Liver (tissue), 9 donors: ENCODE data around the gene DPH2. TPM values are rescaled to one million over a fixed set of nuclear protein-coding genes. Genes with fewer than 3 reads are reported as not detected.

ENCODE experiments used
- DNase-seq: peaks from one replicate; pipeline ENCODE4 v3.0.0-alpha.2; 2017; ENCODE audit warnings: low spot score
- H3K27ac ChIP-seq, 2 donors: one replicate each; pipeline ENCODE4 v1.7.0; 2013; ENCODE audit warnings: inconsistent platforms in 2 of 2, low read length in 2 of 2, control low read depth in 1 of 2, low read depth in 1 of 2, mild to moderate bottlenecking in 1 of 2
- H3K27me3 ChIP-seq, 4 donors: one replicate each; pipeline versions ENCODE4 v1.6.1 to v1.7.0; 2013; ENCODE audit warnings: low read length in 3 of 4, inconsistent platforms in 1 of 4, mild to moderate bottlenecking in 1 of 4, moderate library complexity in 1 of 4; ENCODE audit not compliant: control insufficient read depth in 4 of 4, insufficient read depth in 4 of 4
- H3K36me3 ChIP-seq, 4 donors: one replicate each; pipeline versions ENCODE4 v1.6.1 to v1.7.0; 2013; ENCODE audit warnings: low read length in 3 of 4, mild to moderate bottlenecking in 3 of 4, low read depth in 1 of 4, moderate library complexity in 1 of 4; ENCODE audit not compliant: control insufficient read depth in 4 of 4, insufficient read depth in 3 of 4
- H3K4me1 ChIP-seq, 4 donors: one replicate each; pipeline versions ENCODE4 v1.6.1 to v1.7.0; 2013; ENCODE audit warnings: low read length in 3 of 4, mild to moderate bottlenecking in 3 of 4, moderate library complexity in 1 of 4; ENCODE audit not compliant: control insufficient read depth in 4 of 4, insufficient read depth in 4 of 4
- H3K4me3 ChIP-seq, 3 donors: one replicate each; pipeline versions ENCODE4 v1.6.1 to v1.7.0; 2013; ENCODE audit warnings: low read length in 3 of 3, control low read depth in 1 of 3, low read depth in 1 of 3, mild to moderate bottlenecking in 1 of 3
- H3K9ac ChIP-seq, 2 donors: one replicate each; pipeline ENCODE4 v1.7.0; 2013; ENCODE audit warnings: low read length in 2 of 2, mild to moderate bottlenecking in 2 of 2, moderate library complexity in 2 of 2, control low read depth in 1 of 2, low read depth in 1 of 2
- H3K9me3 ChIP-seq, 4 donors: one replicate each; pipeline versions ENCODE4 v1.6.1 to v1.7.0; 2013; ENCODE audit warnings: low read length in 3 of 4; ENCODE audit not compliant: control insufficient read depth in 4 of 4
- EGR1 ChIP-seq, 2 donors: IDR thresholded peaks; 2 replicates each; pipeline ENCODE4 v1.6.1; 2016 to 2018; ENCODE audit warnings: antibody characterized with exemption in 2 of 2, low read depth in 2 of 2
- FOXA1 ChIP-seq: IDR thresholded peaks from 2 replicates; pipeline ENCODE4 v1.6.1; 2016; ENCODE audit warnings: antibody characterized with exemption
- FOXA2 ChIP-seq: IDR thresholded peaks from 2 replicates; pipeline ENCODE4 v1.6.1; 2016; ENCODE audit warnings: antibody characterized with exemption
- GABPA ChIP-seq, 2 donors: IDR thresholded peaks in 1 of 2; conservative IDR thresholded peaks in 1 of 2; 2 replicates each; pipeline ENCODE4 v1.6.1; 2016; ENCODE audit warnings: antibody characterized with exemption in 2 of 2, mild to moderate bottlenecking in 1 of 2, moderate library complexity in 1 of 2
- HNF4A ChIP-seq, 2 donors: conservative IDR thresholded peaks; 2 replicates each; pipeline ENCODE4 v1.6.1; 2016; ENCODE audit warnings: antibody characterized with exemption in 2 of 2, mild to moderate bottlenecking in 2 of 2
- HNF4G ChIP-seq: IDR thresholded peaks from 2 replicates; pipeline ENCODE4 v1.6.1; 2016; ENCODE audit warnings: antibody characterized with exemption
- JUND ChIP-seq, 2 donors: IDR thresholded peaks; 2 replicates each; pipeline ENCODE4 v1.6.1; 2016; ENCODE audit warnings: antibody characterized with exemption in 2 of 2
- NR2F2 ChIP-seq: IDR thresholded peaks from 2 replicates; pipeline ENCODE4 v1.6.1; 2016; ENCODE audit warnings: antibody characterized with exemption
- RAD21 ChIP-seq, 2 donors: IDR thresholded peaks; 2 replicates each; pipeline ENCODE4 v1.6.1; 2016; ENCODE audit warnings: antibody characterized with exemption in 2 of 2, mild to moderate bottlenecking in 2 of 2
- RXRA ChIP-seq, 2 donors: IDR thresholded peaks; 2 replicates each; pipeline ENCODE4 v1.6.1; 2017 to 2018; ENCODE audit warnings: antibody characterized with exemption in 2 of 2, mild to moderate bottlenecking in 1 of 2
- SP1 ChIP-seq: IDR thresholded peaks from 2 replicates; pipeline ENCODE4 v1.6.1; 2018; ENCODE audit warnings: antibody characterized with exemption, mild to moderate bottlenecking
- TAF1 ChIP-seq: conservative IDR thresholded peaks from 2 replicates; pipeline ENCODE4 v1.6.1; 2016; ENCODE audit warnings: antibody characterized with exemption, mild to moderate bottlenecking
- YY1 ChIP-seq: IDR thresholded peaks from 2 replicates; pipeline ENCODE4 v1.6.1; 2016; ENCODE audit warnings: antibody characterized with exemption, mild to moderate bottlenecking
- WGBS: extraction: QIAGEN DNeasy Blood & Tissue Kit; methylation state at CpG from one replicate; pipeline ENCODE4 v1.1.7; 2013; 5-methylcytosine and 5-hydroxymethylcytosine counted together
- polyA plus RNA-seq, 2 donors: library from polyadenylated mRNA; stranded (reverse) in 1 of 2; unstranded in 1 of 2; fragments of 200-250 nt in 1 of 2; fragments of >200 nt in 1 of 2; fragmentation: Nextera tagmentation in 1 of 2; extraction: Ambion mirVana in 1 of 2; gene quantifications; one replicate each; pipeline versions ENCODE4 v1.2.1 to v1.2.3, GENCODE V29; 2013 to 2015
- total RNA-seq, 2 donors: library from RNA; depleted of rRNA; stranded (reverse); fragments of >200 nt; gene quantifications; one replicate each; pipeline ENCODE4 v1.2.3, GENCODE V29; 2014
- TF ChIP-seq, protein P1 (sequence below): IDR thresholded peaks from 2 replicates; pipeline ENCODE4 v1.6.1; 2016; ENCODE audit warnings: antibody characterized with exemption
- TF ChIP-seq, protein P2 (sequence below): IDR thresholded peaks from 2 replicates; pipeline ENCODE4 v1.6.1; 2016; ENCODE audit warnings: antibody characterized with exemption
- TF ChIP-seq, protein P3 (sequence below): fragments of 150-350 bp; IDR thresholded peaks from 2 replicates; pipeline ENCODE4 v1.5.1; 2017; ENCODE audit warnings: improper control_type of control experiment, low read depth, low read length; ENCODE audit not compliant: missing input control
- TF ChIP-seq, protein P4 (sequence below): IDR thresholded peaks from 2 replicates; pipeline ENCODE4 v1.6.1; 2016; ENCODE audit warnings: antibody characterized with exemption
- TF ChIP-seq, protein P5 (sequence below): IDR thresholded peaks from 2 replicates; pipeline ENCODE4 v1.6.1; 2016; ENCODE audit warnings: antibody characterized with exemption, mild to moderate bottlenecking
- donor health status: healthy.
- donor health status: healthy.
- donor health status: healthy.
- donor health status: healthy.
- donor health status: healthy.

Gene DPH2
- total and polyA plus RNA-seq, 4 donors, result 9.3 to 20.9 (median 15.4) TPM

DNA sequence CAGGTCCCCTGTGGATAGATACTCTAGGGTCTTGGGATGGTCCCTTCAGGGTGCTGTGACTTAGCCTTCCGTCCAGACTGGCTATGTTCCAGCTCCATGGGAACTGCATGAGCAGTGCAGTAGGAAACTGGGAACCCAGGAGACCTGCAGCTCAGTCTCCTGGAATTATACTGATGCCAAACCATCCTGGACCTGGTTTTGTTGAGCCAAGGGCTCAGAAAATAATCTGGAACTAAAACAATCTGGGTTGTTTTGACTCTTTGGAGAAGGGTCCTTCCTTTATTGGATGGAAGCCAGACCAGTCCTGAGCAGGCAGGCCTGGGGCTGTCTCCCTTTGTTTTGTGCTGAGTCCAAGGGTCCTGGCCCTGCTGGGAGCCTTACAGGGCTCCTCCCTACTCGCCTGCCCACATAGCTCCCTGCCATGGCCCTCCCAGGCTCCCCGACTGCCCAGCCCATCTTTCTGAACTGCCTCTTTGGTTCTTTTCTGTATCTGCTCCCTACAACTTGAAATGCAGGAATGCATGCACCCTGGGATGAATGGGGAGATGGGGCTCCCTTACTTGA lies 21.9 kb upstream of the DPH2 start:
- Histone ChIP-seq H3K9me3 (no peaks in the 10 kb centered on the region), H3K27me3 (no peaks in the 10 kb centered on the region), H3K4me1 (peaks cover 5 to 28% (median 22%) of the 10 kb centered on the region in 4 donors), H3K4me3 (peak overlapping the region; percentile 78 to 99 (median 85)), H3K9ac (peak overlapping the region in 1 of 2 donors; percentile 84), H3K27ac (no peak overlapping the region), H3K36me3 (peaks cover 0 to 6% (median 0%) of the 10 kb centered on the region in 4 donors)
- TF ChIP-seq GABPA (IDR thresholded peaks at IDR 0.05 in 1 of 2, conservative IDR thresholded peaks at IDR 0.05 in 1 of 2) (no peak), RXRA (IDR thresholded peaks at IDR 0.05) (no peak), TAF1 (no peak), SP1 (no peak), FOXA2 (no peak), EGR1 (IDR thresholded peaks at IDR 0.05; ENCODE audit: low read depth in 2 of 2) (no peak), JUND (IDR thresholded peaks at IDR 0.05) (no peak), HNF4G (no peak), NR2F2 (no peak), HNF4A (conservative IDR thresholded peaks at IDR 0.05) (no peak), RAD21 (IDR thresholded peaks at IDR 0.05) (no peak), YY1 (no peak), FOXA1 (no peak)
- TF ChIP-seq, protein P1, sequence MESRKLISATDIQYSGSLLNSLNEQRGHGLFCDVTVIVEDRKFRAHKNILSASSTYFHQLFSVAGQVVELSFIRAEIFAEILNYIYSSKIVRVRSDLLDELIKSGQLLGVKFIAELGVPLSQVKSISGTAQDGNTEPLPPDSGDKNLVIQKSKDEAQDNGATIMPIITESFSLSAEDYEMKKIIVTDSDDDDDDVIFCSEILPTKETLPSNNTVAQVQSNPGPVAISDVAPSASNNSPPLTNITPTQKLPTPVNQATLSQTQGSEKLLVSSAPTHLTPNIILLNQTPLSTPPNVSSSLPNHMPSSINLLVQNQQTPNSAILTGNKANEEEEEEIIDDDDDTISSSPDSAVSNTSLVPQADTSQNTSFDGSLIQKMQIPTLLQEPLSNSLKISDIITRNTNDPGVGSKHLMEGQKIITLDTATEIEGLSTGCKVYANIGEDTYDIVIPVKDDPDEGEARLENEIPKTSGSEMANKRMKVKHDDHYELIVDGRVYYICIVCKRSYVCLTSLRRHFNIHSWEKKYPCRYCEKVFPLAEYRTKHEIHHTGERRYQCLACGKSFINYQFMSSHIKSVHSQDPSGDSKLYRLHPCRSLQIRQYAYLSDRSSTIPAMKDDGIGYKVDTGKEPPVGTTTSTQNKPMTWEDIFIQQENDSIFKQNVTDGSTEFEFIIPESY, result no peak
- TF ChIP-seq, protein P2, sequence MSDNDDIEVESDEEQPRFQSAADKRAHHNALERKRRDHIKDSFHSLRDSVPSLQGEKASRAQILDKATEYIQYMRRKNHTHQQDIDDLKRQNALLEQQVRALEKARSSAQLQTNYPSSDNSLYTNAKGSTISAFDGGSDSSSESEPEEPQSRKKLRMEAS, result no peak
- TF ChIP-seq, protein P3, sequence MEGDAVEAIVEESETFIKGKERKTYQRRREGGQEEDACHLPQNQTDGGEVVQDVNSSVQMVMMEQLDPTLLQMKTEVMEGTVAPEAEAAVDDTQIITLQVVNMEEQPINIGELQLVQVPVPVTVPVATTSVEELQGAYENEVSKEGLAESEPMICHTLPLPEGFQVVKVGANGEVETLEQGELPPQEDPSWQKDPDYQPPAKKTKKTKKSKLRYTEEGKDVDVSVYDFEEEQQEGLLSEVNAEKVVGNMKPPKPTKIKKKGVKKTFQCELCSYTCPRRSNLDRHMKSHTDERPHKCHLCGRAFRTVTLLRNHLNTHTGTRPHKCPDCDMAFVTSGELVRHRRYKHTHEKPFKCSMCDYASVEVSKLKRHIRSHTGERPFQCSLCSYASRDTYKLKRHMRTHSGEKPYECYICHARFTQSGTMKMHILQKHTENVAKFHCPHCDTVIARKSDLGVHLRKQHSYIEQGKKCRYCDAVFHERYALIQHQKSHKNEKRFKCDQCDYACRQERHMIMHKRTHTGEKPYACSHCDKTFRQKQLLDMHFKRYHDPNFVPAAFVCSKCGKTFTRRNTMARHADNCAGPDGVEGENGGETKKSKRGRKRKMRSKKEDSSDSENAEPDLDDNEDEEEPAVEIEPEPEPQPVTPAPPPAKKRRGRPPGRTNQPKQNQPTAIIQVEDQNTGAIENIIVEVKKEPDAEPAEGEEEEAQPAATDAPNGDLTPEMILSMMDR, result no peak
- TF ChIP-seq, protein P4, sequence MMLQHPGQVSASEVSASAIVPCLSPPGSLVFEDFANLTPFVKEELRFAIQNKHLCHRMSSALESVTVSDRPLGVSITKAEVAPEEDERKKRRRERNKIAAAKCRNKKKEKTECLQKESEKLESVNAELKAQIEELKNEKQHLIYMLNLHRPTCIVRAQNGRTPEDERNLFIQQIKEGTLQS, result no peak
- TF ChIP-seq, protein P5, sequence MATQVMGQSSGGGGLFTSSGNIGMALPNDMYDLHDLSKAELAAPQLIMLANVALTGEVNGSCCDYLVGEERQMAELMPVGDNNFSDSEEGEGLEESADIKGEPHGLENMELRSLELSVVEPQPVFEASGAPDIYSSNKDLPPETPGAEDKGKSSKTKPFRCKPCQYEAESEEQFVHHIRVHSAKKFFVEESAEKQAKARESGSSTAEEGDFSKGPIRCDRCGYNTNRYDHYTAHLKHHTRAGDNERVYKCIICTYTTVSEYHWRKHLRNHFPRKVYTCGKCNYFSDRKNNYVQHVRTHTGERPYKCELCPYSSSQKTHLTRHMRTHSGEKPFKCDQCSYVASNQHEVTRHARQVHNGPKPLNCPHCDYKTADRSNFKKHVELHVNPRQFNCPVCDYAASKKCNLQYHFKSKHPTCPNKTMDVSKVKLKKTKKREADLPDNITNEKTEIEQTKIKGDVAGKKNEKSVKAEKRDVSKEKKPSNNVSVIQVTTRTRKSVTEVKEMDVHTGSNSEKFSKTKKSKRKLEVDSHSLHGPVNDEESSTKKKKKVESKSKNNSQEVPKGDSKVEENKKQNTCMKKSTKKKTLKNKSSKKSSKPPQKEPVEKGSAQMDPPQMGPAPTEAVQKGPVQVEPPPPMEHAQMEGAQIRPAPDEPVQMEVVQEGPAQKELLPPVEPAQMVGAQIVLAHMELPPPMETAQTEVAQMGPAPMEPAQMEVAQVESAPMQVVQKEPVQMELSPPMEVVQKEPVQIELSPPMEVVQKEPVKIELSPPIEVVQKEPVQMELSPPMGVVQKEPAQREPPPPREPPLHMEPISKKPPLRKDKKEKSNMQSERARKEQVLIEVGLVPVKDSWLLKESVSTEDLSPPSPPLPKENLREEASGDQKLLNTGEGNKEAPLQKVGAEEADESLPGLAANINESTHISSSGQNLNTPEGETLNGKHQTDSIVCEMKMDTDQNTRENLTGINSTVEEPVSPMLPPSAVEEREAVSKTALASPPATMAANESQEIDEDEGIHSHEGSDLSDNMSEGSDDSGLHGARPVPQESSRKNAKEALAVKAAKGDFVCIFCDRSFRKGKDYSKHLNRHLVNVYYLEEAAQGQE, result no peak
- no peak for DNase-seq
- 49% methylated on average over 3 of the region's 3 CpGs for WGBS
